TTC549 (cell line): ENCODE results near the gene C11orf24.
"Not testable (repeated sequence)": the region's sequence is repeated elsewhere in the genome, so short reads cannot be mapped to it uniquely, and the experiment has no call there.

Source experiments
- FAIRE-seq: peaks from 2 replicates; lab custom pipeline; 2012; peaks lifted over from hg19 to GRCh38; lab: Jason Lieb, UNC

The C11orf24 gene

GRCh38 chr11:68271781-68272608, at the start of gene C11orf24:
C11orf24 (minus strand) TSS chr11:68271973; CDS start chr11:68263767, 8,206 bp downstream.
- FAIRE-seq: no peak

GRCh38 chr11:68317147-68317785, 45.5 kb upstream of the C11orf24 start:
- no peak for FAIRE-seq

- FAIRE-seq: no peak
These were observed 43.6 kb upstream of the C11orf24 start for GRCh38 chr11:68315171-68315920.

GRCh38 chr11:68314203-68315170, 42.7 kb upstream of the C11orf24 start:
- no peak for FAIRE-seq

GRCh38 chr11:68313574-68314202, 41.9 kb upstream of the C11orf24 start:
- FAIRE-seq: no peak

- no peak for FAIRE-seq
These were observed 41.2 kb upstream of the C11orf24 start for GRCh38 chr11:68312780-68313573.

GRCh38 chr11:68312117-68312779, 40.5 kb upstream of the C11orf24 start, which contains the start of gene LRP5:
LRP5 (plus strand) TSS chr11:68312591; CDS start chr11:68312715, 124 bp downstream.
- no peak for FAIRE-seq

GRCh38 chr11:68311160-68312116, 39.7 kb upstream of the C11orf24 start:
- FAIRE-seq: no peak

GRCh38 chr11:68309621-68310185, 37.9 kb upstream of the C11orf24 start:
- no peak for FAIRE-seq

GRCh38 chr11:68308068-68308467, 36.3 kb upstream of the C11orf24 start:
- FAIRE-seq: no peak

GRCh38 chr11:68306636-68307035, 34.9 kb upstream of the C11orf24 start:
- no peak for FAIRE-seq

GRCh38 chr11:68303982-68304780, 32.4 kb upstream of the C11orf24 start:
- no peak for FAIRE-seq

- no peak for FAIRE-seq
These were observed 31.3 kb upstream of the C11orf24 start for GRCh38 chr11:68303083-68303482.

- FAIRE-seq: no peak
These were observed 30.9 kb upstream of the C11orf24 start for GRCh38 chr11:68302670-68303069.

GRCh38 chr11:68302256-68302655, 30.5 kb upstream of the C11orf24 start:
- no peak for FAIRE-seq

- FAIRE-seq: no peak
These were observed 28.5 kb upstream of the C11orf24 start for GRCh38 chr11:68300076-68300830.

GRCh38 chr11:68299517-68299879, 27.7 kb upstream of the C11orf24 start:
- not testable (repeated sequence) for FAIRE-seq
